Gastroesophageal sphincter (tissue), 4 donors: Measurements from ENCODE around the gene BBC3. TPM values are rescaled to one million over a fixed set of nuclear protein-coding genes. Genes with fewer than 3 reads are reported as not detected.

Experiments
- ATAC-seq: fragments of 150-250 bp; one replicate; pipeline ENCODE4 v1.9.1; 2016; ENCODE audit warnings: mild to moderate bottlenecking, moderate library complexity
- H3K27ac ChIP-seq, 4 donors: fragments of 200-600 bp; sonication (generic) in 3 of 4; 1 replicate in 3 of 4; 2 replicates in 1 of 4; pipeline ENCODE4 v1.5.1; 2016 to 2019
- H3K27me3 ChIP-seq: fragments of 200-600 bp; sonication (generic); one replicate; pipeline ENCODE4 v1.5.1; 2019
- H3K36me3 ChIP-seq, 2 donors: fragments of 200-600 bp; sonication (generic); one replicate each; pipeline ENCODE4 v1.5.1; 2019; ENCODE audit warnings: control low read depth in 1 of 2
- H3K4me1 ChIP-seq, 3 donors: fragments of 200-600 bp; sonication (generic); 1 replicate in 2 of 3; 2 replicates in 1 of 3; pipeline ENCODE4 v1.5.1; 2016 to 2019; ENCODE audit warnings: control low read depth in 2 of 3
- H3K4me3 ChIP-seq, 2 donors: fragments of 200-600 bp; sonication (generic); one replicate each; pipeline ENCODE4 v1.5.1; 2019; ENCODE audit warnings: mild to moderate bottlenecking in 1 of 2, moderate library complexity in 1 of 2
- H3K9me3 ChIP-seq, 3 donors: fragments of 200-600 bp; sonication (generic); one replicate each; pipeline ENCODE4 v1.5.1; 2017 to 2019; ENCODE audit warnings: control low read depth in 2 of 3
- EP300 ChIP-seq: sonication (generic); formaldehyde crosslinking; IDR thresholded peaks from one replicate; pipeline ENCODE4 v1.6.1; 2017; ENCODE audit warnings: antibody characterized with exemption, mild to moderate bottlenecking
- POLR2A ChIP-seq, 2 donors: fragments of 450-650 bp; IDR thresholded peaks; one replicate each; pipeline ENCODE4 v1.6.1; 2017; ENCODE audit warnings: antibody characterized with exemption in 2 of 2, mild to moderate bottlenecking in 2 of 2, moderate library complexity in 1 of 2
- POLR2AphosphoS5 ChIP-seq: sonication (generic); formaldehyde crosslinking; IDR thresholded peaks from one replicate; pipeline ENCODE4 v1.6.1; 2017; ENCODE audit warnings: antibody characterized with exemption
- WGBS, 2 donors: methylation state at CpG; one replicate each; pipeline ENCODE4 v1.1.5; 2018; ENCODE audit warnings: low coverage in 1 of 2; 5-methylcytosine and 5-hydroxymethylcytosine counted together
- total RNA-seq, 4 donors: library from RNA; depleted of rRNA; stranded (reverse); fragments of >200 nt; gene quantifications; one replicate each; pipeline ENCODE4 v1.1.0, GENCODE V29; 2016
- TF ChIP-seq, protein P1 (sequence below), 4 experiments: fragments of 200-600 bp in 2 of 4; fragments of 450-650 bp in 2 of 4; sonication (generic) in 1 of 4; IDR thresholded peaks; one replicate each; pipeline ENCODE4 v1.5.1; 2017 to 2019; ENCODE audit warnings: antibody characterized with exemption in 4 of 4, mild to moderate bottlenecking in 2 of 4, moderate library complexity in 2 of 4

Gene BBC3
- total RNA-seq, 4 donors from 2014 or later: 3.6 to 11.4 (median 10.2) TPM

DNA sequence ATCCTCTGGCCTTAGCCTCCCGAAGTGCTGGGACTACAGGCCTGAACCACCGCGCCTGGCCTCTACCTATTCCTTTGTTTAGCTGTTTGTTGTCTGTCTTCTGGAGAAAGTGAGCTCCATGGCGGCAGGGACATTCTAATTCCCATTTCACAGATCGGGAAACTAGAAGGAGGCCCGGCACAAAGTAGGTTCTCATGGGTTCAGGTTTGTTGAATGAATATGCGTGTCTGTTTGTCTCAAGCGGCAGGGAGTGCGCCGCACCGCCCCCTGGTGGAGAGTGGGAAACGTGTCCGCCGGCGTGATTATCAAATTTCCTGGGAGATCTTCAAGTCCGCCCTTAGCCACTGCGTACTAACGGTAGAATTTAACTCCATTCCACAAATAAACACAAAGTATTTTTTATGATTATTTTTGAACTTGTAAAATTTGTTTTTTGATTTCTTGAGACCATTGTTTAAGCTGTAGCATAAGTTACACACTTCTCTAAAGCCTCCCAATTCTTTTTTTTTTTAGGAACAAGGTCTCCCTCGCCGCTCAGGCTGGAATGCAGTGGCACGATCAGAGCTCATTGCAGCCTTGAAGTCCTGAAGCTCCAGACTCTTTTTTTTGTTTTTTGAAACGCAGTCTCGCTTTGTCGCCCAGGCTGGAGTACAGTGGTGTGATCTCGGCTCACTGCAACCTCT is 16.4 kb upstream of the BBC3 start:
- WGBS, 2 donors: 34 to 65% methylated on average over 10 to 18 of the region's 25 CpGs
- H3K4me1 ChIP-seq: peaks cover 0 to 31% (median 10%) of the 10 kb centered on the region in 3 donors
- H3K36me3 ChIP-seq: no peaks in the 10 kb centered on the region
- H3K27ac ChIP-seq: peak overlapping the region in 1 of 4 donors; percentile 4
- TF ChIP-seq POLR2A (IDR thresholded peaks at IDR 0.05): no peak
- TF ChIP-seq, protein P1, sequence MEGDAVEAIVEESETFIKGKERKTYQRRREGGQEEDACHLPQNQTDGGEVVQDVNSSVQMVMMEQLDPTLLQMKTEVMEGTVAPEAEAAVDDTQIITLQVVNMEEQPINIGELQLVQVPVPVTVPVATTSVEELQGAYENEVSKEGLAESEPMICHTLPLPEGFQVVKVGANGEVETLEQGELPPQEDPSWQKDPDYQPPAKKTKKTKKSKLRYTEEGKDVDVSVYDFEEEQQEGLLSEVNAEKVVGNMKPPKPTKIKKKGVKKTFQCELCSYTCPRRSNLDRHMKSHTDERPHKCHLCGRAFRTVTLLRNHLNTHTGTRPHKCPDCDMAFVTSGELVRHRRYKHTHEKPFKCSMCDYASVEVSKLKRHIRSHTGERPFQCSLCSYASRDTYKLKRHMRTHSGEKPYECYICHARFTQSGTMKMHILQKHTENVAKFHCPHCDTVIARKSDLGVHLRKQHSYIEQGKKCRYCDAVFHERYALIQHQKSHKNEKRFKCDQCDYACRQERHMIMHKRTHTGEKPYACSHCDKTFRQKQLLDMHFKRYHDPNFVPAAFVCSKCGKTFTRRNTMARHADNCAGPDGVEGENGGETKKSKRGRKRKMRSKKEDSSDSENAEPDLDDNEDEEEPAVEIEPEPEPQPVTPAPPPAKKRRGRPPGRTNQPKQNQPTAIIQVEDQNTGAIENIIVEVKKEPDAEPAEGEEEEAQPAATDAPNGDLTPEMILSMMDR (IDR thresholded peaks at IDR 0.05): peak in 3 of 4 experiments; percentile 91 to 93 (median 91)
- no peak for ATAC-seq
- no peak overlapping the region for H3K4me3 ChIP-seq
- H3K9me3 ChIP-seq: no peaks in the 10 kb centered on the region
- no peaks in the 10 kb centered on the region for H3K27me3 ChIP-seq

DNA sequence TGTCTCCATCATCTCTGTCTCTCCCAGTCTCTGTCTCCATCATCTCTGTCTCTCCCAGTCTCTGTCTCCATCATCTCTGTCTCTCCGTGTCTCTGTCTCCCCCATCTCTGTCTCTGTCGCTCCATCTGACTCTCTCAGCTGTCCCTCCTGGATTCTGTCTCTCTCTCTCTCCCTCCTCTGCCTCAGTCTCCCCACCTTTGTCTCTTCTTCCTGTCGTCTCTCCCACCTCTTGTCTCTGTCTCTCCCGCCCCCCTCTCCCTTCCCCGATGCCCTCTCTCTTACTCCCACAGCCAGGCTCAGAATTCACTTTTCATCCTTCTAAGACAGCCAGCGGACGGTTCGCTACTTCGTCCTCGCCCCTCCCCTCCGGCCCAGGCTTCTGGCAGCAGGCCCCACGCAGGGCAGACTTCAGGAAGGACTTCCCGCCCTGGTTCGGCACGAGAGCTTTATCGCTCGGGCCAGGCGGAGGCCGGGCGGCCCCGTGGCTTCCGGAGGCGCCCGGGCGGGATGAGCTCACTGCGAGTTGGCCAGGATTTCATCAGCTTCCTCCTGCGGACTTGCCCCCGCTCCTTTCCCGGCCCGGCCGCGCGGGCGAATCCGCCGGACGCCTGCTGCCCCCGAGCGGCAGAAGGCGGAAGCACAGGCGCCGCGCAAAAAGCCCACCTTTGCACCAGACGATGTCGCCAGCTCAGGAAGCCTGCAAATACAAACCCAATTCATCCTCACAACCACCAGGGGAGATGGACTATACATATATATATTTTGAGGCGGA is 13.0 kb upstream of the BBC3 start:
- peaks cover 0 to 63% (median 31%) of the 10 kb centered on the region in 3 donors for H3K4me1 ChIP-seq
- peak overlapping the region; percentile 71 to 89 (median 84) for H3K27ac ChIP-seq
- 2 to 8% methylated on average over 5 to 15 of the region's 46 CpGs for WGBS, 2 donors
- TF ChIP-seq POLR2A (IDR thresholded peaks at IDR 0.05) (peak; percentile 27 to 33), EP300 (no peak), POLR2AphosphoS5 (peak; percentile 81)
- TF ChIP-seq, protein P1 (IDR thresholded peaks at IDR 0.05): peak in 3 of 4 experiments; percentile 99 to 100 (median 99)
- ATAC-seq: peak; percentile 93
- no peaks in the 10 kb centered on the region for H3K36me3 ChIP-seq
- no peaks in the 10 kb centered on the region for H3K27me3 ChIP-seq
- H3K4me3 ChIP-seq: peak overlapping the region; percentile 20 to 46
- H3K9me3 ChIP-seq: no peaks in the 10 kb centered on the region

DNA sequence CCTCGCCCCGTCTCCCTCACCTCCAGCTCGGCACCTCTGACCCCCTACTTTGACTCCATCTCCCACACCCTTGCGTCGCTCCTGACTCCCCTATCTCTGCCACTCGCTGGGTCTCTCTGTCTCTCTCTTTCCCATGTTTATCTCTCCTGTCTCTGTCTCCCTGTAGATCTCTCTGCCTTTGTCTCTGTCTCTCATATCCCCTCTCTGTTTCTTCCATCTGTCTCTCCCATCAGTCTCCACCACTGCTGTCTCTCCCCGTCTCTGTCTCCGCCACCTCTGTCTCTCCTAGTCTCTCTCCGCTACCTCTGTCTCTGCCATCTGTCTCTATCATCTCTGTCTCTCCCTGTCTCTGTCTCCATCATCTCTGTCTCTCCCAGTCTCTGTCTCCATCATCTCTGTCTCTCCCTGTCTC is 12.4 kb upstream of the BBC3 start:
- no peak for ATAC-seq
- peak overlapping the region; percentile 20 to 46 for H3K4me3 ChIP-seq
- TF ChIP-seq EP300 (no peak), POLR2A (IDR thresholded peaks at IDR 0.05) (no peak), POLR2AphosphoS5 (no peak)
- TF ChIP-seq, protein P1 (IDR thresholded peaks at IDR 0.05): no peak
- H3K9me3 ChIP-seq: no peaks in the 10 kb centered on the region
- no peaks in the 10 kb centered on the region for H3K27me3 ChIP-seq
- H3K27ac ChIP-seq: peak overlapping the region; percentile 71 to 89 (median 84)
- peaks cover 0 to 64% (median 31%) of the 10 kb centered on the region in 3 donors for H3K4me1 ChIP-seq
- WGBS, 2 donors: 17% methylated on average over 7 of the region's 9 CpGs; no CpG with 5 or more reads in 1 of the 2 donors
- H3K36me3 ChIP-seq: no peaks in the 10 kb centered on the region

DNA sequence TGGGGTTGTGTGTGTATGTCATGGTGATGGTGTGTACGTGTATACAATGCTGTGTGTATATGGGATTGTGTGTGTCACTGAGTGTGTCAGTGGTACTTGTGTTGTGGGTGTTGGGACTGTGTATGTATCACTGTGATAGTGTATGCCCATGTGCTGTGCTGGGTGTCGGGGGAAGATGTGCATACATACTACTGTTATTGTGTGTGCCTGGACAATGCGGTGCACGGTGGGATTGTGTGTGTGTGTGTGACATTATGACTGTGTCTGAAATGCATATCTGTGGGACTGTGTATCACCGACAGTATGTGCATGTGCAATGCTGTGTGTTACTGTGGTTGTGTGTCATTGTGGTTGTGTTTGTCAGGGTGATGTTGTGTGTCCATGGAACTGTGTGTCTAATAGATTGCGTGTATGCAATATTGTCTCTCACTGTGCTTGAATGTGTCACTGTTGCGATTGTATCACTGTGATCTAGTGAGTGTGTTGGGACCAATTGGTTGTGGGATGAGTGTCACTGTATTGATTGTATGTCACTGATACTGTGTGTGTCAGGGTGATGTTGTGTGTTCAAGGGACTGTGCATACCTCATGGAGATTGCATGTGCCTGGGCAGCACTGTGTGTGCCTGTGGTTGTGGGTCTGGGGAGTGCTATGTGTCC is 11.0 kb upstream of the BBC3 start:
- ATAC-seq: no peak
- no peak overlapping the region for H3K4me3 ChIP-seq
- H3K27me3 ChIP-seq: no peaks in the 10 kb centered on the region
- H3K4me1 ChIP-seq: peaks cover 0 to 56% (median 31%) of the 10 kb centered on the region in 3 donors
- TF ChIP-seq, protein P1 (IDR thresholded peaks at IDR 0.05): no peak
- TF ChIP-seq EP300 (no peak), POLR2AphosphoS5 (no peak), POLR2A (IDR thresholded peaks at IDR 0.05) (no peak)
- no peaks in the 10 kb centered on the region for H3K36me3 ChIP-seq
- WGBS, 2 donors: 76 to 84% methylated on average over 7 of the region's 7 CpGs
- no peaks in the 10 kb centered on the region for H3K9me3 ChIP-seq
- peak overlapping the region in 2 of 4 donors; percentile 83 to 86 for H3K27ac ChIP-seq
